ENCODE data around the gene BDH1.

DNA sequence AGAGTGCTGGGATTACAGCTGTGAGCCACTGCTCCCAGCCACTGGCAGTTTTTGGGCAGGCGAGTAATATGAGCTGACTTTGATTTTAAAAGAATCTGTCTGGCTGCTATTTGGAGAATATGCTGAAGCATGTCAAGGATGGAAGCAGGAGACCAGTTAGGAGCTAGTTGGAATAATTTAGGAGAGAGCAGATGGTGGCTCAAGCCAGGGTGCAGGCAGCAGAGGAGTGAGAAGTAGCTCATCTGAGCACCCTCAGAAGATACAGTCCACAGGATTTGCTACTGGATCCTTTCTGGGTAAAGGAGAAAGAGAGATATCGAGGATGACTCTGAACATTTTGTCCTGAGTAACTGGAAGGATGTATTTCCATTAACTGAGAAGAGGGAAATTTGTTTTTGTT lies 30.4 kb upstream of the BDH1 start:
- TF ChIP-seq, protein P1, sequence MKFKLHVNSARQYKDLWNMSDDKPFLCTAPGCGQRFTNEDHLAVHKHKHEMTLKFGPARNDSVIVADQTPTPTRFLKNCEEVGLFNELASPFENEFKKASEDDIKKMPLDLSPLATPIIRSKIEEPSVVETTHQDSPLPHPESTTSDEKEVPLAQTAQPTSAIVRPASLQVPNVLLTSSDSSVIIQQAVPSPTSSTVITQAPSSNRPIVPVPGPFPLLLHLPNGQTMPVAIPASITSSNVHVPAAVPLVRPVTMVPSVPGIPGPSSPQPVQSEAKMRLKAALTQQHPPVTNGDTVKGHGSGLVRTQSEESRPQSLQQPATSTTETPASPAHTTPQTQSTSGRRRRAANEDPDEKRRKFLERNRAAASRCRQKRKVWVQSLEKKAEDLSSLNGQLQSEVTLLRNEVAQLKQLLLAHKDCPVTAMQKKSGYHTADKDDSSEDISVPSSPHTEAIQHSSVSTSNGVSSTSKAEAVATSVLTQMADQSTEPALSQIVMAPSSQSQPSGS (IDR thresholded peaks at IDR 0.05; ENCODE audit: low read length) = no peak
- TF ChIP-seq BRCA1 (IDR thresholded peaks at IDR 0.05; ENCODE audit: low read depth, low read length) (no peak), YY1 (IDR thresholded peaks at IDR 0.05; ENCODE audit: low read depth, low read length) (no peak), ZNF274 (IDR thresholded peaks at IDR 0.05; ENCODE audit: borderline replicate concordance, extremely low read depth, low read length) (no peak), CHD1 (IDR thresholded peaks at IDR 0.05; ENCODE audit: low read depth, low read length) (no peak), RNF2 (IDR thresholded peaks at IDR 0.05; ENCODE audit: borderline replicate concordance, low read depth, low read length, missing control alignments, poor library complexity, severe bottlenecking) (no peak), RBBP5 (IDR thresholded peaks at IDR 0.05; ENCODE audit: borderline replicate concordance, low read depth, low read length) (no peak), JUND (IDR thresholded peaks at IDR 0.05; ENCODE audit: low read length) (no peak), EZH2 (IDR thresholded peaks at IDR 0.05; ENCODE audit: low read depth, low read length, severe bottlenecking) (no peak), TAF1 (IDR thresholded peaks at IDR 0.05; ENCODE audit: low read depth, low read length) (no peak), POLR2AphosphoS5 (IDR thresholded peaks at IDR 0.05; ENCODE audit: low read depth, low read length) (no peak), RAD21 (IDR thresholded peaks at IDR 0.05 in 1 of 2, conservative IDR thresholded peaks at IDR 0.05 in 1 of 2; ENCODE audit: low read depth in 2 of 2, low read length in 2 of 2) (no peak)
- TF ChIP-seq, protein P2, sequence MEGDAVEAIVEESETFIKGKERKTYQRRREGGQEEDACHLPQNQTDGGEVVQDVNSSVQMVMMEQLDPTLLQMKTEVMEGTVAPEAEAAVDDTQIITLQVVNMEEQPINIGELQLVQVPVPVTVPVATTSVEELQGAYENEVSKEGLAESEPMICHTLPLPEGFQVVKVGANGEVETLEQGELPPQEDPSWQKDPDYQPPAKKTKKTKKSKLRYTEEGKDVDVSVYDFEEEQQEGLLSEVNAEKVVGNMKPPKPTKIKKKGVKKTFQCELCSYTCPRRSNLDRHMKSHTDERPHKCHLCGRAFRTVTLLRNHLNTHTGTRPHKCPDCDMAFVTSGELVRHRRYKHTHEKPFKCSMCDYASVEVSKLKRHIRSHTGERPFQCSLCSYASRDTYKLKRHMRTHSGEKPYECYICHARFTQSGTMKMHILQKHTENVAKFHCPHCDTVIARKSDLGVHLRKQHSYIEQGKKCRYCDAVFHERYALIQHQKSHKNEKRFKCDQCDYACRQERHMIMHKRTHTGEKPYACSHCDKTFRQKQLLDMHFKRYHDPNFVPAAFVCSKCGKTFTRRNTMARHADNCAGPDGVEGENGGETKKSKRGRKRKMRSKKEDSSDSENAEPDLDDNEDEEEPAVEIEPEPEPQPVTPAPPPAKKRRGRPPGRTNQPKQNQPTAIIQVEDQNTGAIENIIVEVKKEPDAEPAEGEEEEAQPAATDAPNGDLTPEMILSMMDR (IDR thresholded peaks at IDR 0.05; ENCODE audit: control extremely low read depth in 1 of 3, insufficient read depth in 1 of 3, low read depth in 1 of 3, low read length in 3 of 3) = no peak
- TF ChIP-seq, protein P3, sequence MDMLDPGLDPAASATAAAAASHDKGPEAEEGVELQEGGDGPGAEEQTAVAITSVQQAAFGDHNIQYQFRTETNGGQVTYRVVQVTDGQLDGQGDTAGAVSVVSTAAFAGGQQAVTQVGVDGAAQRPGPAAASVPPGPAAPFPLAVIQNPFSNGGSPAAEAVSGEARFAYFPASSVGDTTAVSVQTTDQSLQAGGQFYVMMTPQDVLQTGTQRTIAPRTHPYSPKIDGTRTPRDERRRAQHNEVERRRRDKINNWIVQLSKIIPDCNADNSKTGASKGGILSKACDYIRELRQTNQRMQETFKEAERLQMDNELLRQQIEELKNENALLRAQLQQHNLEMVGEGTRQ (IDR thresholded peaks at IDR 0.05; ENCODE audit: low read length) = no peak
